Activated naive CD4-positive, alpha-beta T cell treated with anti-CD3 and anti-CD28 coated beads, Interleukin-2, amount 50 U/mL, for 16 hours (primary cell): ENCODE results near the gene GCN1.

Source experiments
- DNase-seq: peaks from one replicate; pipeline ENCODE4 v3.0.0-alpha.2; 2020

The GCN1 gene

DNA sequence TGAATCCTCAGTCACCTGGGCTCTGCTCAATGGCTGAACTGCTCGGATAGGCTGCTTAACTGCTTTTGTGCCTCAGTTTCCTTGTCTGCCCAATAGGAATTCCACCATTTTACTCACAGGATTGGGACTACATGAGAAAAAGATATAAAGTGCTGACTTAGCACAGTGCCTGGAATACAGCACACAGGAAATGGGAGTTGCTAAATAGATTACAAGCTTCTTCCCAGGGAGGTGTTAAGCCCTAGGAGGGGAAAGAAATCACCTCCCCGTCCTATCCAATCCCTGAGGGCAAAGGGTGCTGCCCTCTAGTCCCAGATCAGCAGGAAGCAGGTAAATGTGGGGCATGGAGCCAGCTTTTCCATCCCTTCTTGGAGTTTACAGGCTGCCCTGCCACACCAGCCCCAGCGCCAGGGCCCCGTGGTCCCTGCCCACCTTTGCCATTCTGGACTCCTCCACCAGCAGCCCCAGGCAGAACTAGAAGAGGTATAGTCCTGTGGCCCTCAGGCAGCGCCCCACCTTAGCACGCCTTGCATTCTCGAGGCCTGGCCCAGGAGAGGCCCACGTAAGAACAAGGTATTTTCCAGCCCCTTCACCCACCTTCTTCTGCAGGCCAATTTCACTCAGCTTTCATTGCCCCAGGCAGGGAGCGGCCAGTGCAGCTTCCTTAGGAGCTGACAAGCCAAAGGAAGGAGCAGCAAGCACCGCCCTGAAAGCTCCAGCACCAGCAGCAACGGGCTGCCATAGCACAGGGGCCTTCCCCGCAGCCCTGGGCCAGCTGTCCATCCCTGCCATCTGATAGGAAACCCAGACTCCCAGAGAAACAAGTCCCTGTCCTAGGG is 35.2 kb upstream of the GCN1 start:
- no peak for DNase-seq

DNA sequence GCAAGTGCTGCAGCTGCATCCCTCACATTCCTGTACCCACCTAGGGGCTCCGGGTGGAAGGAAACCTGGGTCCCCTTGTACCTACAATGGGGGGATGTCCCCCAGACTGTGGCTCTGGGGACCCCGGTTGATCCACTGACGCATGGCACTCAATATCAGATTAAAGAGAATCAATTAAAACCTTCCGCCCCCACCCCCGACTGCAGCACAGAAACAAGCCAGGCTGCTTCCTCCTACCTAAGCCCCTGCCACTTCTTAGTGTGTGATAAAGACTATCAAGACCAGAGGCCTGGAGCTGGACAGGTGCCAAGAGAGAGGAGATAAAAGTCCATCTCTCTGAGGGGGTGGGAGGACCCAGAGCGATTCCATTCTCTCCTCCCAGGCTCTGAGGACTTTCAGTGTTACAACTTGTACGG is 34.6 kb upstream of the GCN1 start:
- no peak for DNase-seq

DNA sequence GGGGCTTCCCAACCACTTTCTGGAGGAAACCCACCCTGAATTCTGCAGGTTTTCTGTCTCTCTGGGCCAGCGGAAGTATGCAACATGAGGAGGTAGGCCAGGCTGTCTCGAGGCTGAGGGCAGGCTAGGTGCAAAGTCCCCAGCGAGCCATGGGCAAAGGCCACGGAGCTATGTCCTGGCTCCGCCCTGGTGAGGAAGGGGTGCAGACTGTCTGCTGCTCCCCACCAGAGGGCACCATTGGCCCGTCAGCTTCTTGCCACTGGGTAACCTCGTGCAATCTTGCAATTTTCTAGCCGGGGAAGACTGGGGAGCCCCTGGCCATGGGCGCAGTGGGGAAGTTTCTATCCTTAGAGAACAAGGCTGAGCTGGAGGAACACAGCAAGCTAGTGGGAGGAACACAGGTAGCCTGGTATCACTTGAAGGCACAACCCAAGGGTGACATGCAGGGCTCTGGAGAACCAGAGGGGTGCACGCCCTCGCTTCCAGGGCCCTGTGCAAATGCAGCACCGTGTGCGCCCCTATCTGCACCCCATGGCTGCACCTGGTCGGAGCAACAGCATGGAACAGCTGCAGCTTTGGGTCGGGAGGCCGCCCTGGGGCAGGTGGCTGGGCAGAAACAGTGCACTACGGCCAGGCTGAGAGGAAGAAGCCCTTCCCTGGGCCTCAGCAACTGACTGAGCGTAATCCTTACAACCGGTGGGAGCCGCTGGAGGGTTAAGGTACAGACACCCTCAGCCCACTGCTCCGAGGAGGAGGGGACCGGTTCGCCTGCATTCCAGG is 34.0 kb upstream of the GCN1 start:
- peak; percentile 90 for DNase-seq

DNA sequence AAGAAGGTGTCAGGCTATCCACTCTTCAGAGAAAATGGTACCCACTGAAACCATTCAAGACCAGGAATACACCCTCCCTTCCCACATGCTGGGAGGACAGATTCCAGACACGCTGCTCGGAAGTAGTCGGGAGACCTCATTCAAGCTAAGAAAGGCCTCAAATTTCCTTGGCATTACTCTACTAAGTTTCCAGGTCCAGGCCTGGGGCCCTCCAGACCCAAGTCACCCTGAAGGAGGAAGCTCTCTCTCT is 33.5 kb upstream of the GCN1 start:
- DNase-seq: no peak

DNA sequence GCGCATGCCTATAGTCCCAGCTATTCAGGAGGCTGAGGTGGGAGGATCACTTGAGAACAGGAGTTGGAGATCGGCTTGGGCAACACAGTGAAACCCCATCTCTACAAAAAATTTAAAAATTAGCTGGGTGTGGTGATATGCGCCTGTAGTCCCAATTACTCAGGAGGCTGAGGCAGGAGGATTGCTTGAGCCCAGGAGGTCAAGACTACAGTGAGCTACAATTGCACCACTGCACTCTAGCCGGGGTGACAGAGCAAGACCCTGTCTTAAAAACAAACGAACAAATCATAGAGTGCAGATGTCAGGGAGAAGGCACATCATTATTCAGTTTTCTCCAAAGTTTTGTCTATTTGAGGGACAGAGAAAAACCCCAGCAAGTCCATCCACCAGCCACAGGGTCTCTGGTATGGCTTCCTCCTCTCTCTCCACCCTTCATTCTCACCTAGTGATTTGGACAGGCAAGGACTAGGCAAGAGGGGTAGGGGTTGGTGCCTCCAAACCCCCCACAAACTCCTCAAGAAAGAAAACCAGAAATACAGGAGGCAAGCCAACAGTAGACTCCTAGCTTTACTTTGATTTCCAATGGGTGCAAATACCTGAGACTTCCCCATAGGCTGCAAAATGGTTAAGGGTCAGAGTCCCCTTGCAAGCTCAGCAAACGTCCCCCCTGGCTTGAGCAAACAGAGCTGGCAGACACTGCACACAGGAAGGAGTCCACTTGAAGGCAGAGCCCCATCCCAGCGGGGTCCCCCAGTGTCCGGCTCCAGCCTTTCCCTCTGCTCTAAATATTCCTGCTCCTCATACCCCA is 32.9 kb upstream of the GCN1 start:
- DNase-seq: no peak

DNA sequence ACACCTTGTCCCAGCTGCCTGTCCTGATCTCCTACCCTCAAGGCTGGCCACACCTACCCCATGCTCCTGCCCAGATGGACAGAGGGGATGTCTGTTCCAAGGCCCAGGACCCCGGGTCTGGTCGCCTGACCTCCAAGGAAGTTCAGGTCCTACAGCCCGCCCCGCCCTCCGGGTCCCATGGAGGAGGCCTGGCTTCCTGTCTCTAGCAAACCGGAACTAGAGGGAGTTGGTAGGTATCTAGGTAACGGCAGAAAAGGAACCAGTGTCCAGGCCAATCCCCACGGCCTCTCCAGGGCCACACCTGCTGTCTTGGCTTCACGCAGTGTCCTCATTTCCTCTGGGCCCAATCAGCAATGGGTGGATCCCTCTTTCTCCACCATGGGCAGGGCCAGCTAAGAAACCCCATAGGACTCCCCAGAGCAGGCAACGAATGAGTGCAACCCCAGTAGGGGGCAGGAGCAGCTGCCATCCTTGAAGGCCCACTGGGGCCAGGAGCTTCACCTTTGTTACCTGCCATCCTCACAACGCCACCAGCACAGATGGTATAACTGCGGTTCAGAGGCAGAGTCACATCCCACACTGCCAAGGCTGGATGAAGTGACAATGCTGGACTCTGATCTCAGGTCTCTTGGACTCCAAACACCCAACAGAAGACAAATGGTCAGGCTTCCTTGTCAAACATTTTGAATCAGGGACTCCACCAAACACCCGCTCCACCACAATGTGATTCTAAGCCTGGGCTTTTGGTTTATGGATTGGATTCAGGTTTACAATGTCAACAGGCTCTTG is 31.5 kb upstream of the GCN1 start:
- no peak for DNase-seq

DNA sequence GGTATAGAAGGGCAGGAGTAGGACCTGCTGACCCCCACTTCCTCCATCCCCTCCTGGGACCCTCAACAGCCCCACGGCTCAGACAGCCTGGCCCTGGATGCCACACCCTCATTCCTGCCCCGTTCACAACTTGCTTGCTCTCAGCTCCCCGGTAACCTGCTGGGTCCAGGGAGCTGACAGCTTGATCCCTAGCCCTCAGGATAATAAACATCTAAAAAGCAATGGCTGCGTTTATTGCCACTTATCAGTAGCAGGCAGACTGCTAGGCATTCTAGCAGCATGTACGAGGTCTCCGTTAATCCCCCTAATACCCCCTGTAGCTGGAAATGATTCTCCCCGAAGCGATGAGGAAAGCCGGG is 30.7 kb upstream of the GCN1 start:
- no peak for DNase-seq

DNA sequence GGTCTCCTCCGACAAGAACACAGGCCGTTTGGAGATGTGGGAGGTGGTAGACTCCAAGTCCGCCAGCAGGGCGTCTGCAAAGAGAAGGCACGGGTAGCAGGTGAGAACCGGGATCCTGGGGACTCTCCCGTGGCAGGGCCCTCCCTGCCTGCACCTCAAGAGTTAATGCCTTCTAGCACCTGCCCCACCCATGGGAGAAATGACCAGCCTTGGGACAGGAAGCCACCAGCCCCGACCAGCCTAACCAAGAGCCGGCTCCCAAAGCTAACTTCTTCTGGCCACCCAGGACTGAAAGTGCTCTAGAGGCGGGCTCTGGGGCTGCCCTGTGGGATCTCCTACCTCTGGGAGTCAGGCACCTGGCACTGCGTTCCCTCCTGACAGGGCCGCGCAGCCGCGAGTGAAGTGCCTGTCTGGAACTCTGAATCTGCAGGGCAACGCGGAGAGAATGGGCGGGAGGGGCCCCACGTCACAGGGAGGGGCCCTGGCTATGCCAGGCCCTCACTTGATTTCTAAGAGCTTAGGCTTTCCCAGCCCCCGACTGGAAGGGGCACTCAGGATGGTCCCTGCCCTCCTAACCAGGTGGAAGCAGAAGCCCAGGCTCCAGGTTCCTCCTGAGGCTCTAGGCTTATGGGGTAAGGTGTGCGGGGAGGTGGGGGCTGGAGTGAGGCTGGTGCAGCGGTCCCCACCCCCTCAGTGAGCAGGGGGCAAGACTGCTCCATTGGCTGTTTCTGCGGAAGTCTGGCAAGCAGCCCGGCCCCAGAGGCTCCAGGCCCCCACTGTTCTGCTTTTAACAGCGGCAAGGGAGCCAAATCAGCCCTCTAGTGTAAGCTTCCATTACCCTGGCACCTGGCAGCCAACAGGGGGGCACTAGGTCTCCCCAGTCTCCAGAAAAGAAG is 30.0 kb upstream of the GCN1 start:
- DNase-seq: no peak

DNA sequence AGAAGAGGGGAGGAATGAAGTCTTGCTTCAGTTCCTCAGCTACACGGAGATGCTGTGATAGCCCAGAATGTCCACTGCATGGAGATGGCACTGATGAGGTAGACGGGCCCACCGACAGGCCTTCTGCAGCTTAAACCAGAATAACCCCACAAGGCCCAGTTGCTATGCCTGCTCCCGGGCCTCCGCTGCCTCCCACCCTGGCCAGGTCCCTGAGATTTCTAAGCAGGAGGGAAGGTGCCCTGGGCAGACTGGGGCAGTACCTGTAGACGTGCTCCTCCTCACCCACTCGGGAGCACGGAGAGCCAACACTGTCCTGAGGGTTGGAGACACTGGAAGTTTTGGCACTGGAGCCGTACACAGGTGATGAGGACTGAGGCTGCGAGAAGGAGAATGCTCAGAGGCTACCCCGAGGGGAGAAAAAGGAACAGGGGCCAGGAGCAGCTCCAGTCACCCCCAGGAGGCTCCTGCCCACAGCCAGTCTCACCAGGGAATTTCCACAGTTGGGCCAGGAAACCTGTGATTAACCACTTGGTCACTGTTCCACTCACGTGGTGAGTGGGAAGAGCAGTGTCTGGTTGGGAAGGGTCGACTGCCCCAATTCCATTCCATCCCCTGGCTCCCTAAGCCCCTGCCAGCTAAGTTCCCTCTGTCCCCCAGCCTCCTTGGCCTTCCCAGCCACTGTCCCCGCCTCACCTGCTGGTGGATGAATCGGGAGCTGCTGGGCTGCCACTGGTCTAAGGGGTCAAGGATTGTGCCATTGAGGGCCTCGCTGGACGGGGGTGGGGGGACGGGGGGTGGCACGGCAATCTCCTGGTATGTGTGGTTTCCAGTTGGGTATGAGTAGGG is 29.2 kb upstream of the GCN1 start:
- no peak for DNase-seq

DNA sequence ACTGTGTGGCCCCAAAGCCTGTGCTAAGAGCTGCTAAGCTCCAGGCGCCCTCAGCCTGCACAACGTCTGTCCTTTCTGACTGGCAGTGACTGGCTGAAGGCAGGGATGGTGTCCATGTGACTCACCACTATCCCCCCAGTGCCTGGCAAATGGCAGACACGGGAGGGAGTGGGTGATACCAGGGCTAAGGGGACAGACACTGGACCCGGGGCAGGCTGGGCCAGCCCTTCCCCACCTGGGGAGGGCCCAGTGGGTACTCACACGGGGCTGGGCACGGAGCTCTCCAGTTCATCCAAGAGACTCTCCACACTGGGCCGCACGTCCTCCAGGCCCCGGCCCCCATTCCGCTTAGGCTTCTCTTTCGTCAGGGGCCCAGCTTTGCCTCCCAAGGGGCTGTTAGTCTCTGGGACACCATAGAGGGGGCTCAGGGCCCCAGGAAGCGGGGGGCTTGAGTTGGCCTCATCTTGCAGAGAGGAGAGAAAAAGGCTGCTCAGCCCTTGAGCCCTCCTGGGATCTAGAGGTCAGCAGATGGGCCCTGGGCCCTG is 27.8 kb upstream of the GCN1 start:
- no peak for DNase-seq

DNA sequence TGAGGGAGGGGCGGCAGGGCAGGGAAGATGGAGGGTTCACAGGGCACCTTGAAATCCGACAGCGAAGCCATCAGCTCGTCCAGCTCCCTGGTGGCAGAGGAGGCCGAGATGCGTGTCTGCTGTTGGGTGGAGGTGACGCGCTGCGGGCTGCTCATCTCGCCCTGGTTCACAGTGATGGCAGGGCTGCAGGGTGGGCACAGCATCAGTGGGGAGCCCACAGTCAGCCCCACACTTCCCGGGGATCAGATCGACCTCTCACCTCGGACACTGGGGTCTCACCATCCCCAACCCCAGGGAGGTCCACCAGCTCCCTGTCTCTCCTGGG is 27.0 kb upstream of the GCN1 start:
- DNase-seq: no peak

DNA sequence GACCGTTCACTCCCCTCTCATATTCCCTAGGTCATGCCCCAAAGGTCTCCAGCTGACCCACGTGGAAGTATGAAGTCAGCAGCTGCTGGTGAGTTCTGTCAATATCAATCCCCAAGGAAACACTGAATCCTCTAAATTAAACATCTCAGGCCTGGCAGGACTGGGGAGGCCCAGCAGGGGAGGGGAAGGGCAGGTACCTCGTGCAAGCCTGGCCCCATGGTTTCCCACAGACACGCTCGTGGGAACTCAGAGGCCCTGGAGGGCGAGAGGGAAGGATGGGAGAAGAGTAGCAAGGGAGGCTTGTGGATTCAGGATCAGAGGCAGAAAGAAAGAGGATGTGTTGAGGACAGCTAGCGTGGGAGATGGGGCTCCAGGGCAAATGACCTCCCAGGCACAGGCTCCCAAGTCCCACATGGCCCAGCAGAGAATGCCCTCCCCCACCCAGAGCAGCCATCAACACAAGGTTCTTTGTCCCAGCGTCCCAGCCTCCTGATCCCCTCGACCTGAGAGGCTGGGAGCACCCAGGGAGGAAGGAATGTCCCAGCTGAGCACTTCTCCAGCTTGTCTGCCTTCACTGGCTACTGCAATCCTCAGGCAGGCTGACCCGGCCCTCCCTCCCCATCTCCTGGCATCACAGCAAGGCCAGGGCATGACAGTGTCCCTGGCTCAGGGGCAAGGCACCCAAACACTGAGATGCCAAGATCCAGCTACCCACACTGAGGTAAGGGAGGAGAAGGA is 26.5 kb upstream of the GCN1 start:
- no peak for DNase-seq

DNA sequence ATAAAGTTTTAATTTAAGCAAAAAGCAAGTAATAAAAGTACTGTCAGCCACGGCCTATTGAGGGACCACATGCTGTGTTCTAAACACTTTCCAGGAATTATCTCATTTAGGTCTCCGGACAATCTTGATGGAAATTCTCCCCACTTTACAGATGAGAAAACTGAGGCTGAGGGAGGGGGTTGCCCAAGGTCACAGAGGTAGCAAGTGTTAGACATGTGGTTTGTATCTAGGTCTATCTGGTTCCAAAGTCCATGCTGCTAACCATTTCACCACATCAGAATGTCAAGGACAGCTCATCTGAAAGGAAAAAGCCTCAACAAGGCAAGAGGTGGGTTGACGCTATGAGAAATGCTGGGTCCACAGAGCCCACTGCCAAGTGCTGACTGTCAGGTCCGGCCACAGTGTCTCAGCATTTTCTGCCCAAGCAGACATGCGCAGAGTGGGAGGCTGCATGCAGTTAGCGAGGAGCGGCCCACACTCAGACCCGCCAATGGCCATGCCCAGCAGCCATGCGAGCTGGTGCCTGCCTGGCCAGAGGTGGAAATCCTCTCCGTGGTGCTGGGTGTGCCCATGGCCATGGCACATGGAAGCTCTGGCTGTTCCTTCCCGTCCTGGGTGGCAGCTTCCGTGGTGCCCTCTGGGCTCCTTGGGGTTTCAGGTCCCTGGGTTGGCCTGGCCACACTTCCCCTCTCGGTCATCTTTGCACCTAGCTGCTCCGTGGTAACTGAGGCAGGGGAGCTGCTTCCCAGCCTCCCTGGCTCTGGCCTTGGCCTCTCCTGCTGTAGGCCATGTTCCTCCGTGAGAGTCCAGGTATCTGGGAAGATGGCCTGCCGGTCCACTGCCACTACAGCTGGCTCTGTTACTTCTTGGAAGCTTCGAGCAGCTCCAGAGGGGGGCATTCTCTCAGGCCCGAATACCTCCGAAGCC is 24.4 kb upstream of the GCN1 start:
- no peak for DNase-seq

DNA sequence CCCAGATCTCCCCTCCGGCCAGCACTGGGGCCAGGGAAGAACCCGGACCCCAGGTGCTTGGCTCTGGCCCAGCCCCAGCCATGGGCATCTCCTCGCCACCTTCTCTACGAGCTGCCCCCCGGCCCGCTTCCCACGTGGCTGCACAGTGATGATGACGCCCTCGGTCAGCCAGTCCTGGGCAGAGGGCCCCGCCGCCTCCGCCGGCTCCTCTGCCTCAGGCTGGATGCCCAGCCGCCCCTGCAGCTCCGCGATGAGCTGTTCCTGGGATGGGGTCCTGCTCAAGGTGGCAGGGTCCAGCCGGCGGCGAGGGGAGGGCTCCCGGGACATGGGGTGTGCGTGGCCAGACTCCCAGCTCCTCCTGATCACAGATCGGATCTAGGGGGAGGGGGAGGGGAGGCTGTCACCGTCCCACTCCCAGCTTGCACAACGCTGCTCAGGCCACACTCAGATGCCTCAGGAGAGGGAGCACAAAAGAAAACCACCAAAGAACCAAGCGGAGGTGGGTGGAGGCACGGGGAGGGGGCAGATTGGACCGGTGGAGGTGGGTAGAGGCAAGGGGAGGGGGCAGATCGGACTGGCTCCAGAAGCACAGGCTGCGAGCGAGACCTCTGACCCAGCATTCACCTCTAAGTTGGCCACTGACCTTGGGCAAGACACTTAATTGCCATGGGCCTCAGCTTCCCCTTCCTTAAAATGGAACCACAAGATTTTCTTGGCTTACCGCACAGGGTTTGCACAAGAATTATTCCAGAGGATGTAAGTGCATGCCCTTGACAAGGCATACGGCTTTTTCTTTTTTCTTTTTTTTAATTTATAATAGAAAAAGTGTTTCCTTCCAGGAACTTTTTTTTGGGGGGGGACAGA is 22.5 kb upstream of the GCN1 start:
- no peak for DNase-seq

DNA sequence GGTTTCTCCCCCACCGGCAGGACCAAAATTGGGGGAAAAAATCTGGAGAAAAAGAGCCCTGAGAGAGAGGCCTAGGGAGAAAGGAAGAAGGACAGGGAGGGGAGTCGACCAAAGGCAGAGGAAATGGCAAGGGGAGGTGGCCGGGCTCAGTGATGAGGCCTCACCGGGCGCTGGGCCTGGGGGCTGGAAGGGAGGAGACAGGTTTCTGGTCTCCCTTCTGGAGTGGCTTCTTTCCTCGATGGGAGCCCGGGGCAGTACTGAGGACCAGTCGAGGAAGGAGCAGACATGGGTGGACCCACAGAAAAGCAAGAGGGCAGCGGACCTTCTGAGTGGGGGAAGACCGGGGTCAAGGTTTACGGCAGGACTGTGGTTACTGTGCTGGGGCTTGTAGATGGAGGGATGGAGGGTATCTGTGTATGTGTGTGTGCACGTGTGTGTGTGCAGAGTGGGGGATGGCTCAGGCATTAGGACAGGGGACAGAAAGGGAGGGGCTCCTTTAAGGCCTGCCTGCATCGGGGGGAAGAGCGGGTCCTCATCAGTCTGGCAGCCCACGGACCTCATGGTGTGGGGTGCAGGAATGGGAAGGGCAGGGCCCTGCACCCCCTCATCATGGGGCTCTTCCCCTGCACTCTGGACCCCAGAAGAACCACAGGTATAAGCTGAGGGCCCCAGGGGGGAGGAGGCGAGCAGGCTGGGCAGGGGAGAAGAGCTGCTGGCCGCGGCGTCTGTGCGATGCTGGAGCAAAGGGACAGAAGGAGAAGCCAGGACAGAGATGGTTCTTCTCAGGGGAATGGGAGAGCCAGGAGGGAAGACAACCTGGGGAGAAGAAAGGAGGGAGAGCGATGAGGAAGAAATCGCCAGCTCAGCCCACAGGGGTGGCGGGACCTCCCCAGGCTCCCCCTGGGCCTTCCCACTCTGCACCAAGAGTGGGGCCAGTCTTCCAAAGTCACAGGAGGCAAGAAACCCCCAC is 21.5 kb upstream of the GCN1 start:
- DNase-seq: no peak

DNA sequence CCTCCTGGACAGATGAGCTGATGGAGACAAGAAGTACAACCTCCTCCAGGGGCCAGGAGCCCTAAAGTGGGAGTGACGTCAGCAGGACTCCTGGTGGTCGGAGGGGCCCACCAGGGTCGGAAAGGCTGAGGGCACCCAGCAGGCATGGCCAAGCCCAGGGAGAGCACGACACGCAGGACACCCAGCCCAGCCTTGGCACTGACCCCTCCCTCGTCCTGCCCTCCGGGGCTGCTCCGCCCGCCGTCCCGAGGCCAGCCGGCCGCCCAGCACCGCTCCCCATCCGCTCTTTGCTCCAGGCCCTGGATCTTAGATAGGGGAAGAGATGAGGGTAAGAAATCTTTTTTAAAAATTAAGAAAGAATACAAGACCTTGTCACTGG is 20.8 kb upstream of the GCN1 start:
- no peak for DNase-seq
